Loucy (cell line): ENCODE results near the gene FGB.

Source experiments
- CTCF ChIP-seq: fragments of 200-600 bp; sonication (generic); conservative IDR thresholded peaks from 2 replicates; pipeline ENCODE4 v1.5.1; 2014; ENCODE audit warnings: mild to moderate bottlenecking, antibody characterized with exemption, low read length
- EZH2phosphoT487 ChIP-seq: fragments of 200-600 bp; IDR thresholded peaks from 2 replicates; pipeline ENCODE4 v1.6.1; 2018; ENCODE audit warnings: antibody characterized with exemption, mild to moderate bottlenecking, moderate library complexity, borderline replicate concordance

- TF ChIP-seq CTCF (no peak), EZH2phosphoT487 (no peak)
Measured at GRCh38 chr4:154560824-154561231, 2.0 kb upstream of the FGB start.
